ENCODE results near the gene MYMK. TPM values are rescaled to one million over a fixed set of nuclear protein-coding genes. Genes with fewer than 3 reads are reported as not detected.
A peak's percentile ranks its signal among the peaks of the same experiment; 100 is the strongest.

The MYMK gene
- total and polyA plus RNA-seq, 2 experiments from 2014 or later: not detected

- no peaks in the 10 kb centered on the region; the same call in 2 of the 3 replicates for H3K36me3 Mint-ChIP-seq (ENCODE audit: low read depth)
- no peak overlapping the region for H3K4me2 ChIP-seq
- H3K27me3 ChIP-seq (ENCODE audit: insufficient read depth): no peaks in the 10 kb centered on the region
- no peaks in the 10 kb centered on the region for H3K4me1 ChIP-seq (ENCODE audit: insufficient read depth)
- no peak overlapping the region for H3K4me3 ChIP-seq
- H3K79me2 ChIP-seq (replicated peaks; ENCODE audit: insufficient read depth): no peaks in the 10 kb centered on the region
- no peaks in the 10 kb centered on the region for H4K20me1 ChIP-seq (replicated peaks; ENCODE audit: insufficient read depth)
- peaks cover 10% of the 10 kb centered on the region for H3K4me1 Mint-ChIP-seq
- no peak for DNase-seq (ENCODE audit: low spot score)
- H3K36me3 ChIP-seq (ENCODE audit: insufficient read depth): no peaks in the 10 kb centered on the region
- no peak overlapping the region for H2AFZ ChIP-seq
- H3K27ac ChIP-seq (ENCODE audit: low read depth): no peak overlapping the region
- H3K27me3 Mint-ChIP-seq (ENCODE audit: insufficient read depth, low read depth, poor library complexity): peaks cover 6% of the 10 kb centered on the region
- ATAC-seq: no peak
- H3K9me2 ChIP-seq (ENCODE audit: insufficient read depth): no peaks in the 10 kb centered on the region
- no peak for TF ChIP-seq ZNF331 (CRISPR knock-in tag; IDR thresholded peaks at IDR 0.05; ENCODE audit: low read depth)
- TF ChIP-seq STAT1 (IDR thresholded peaks at IDR 0.05; ENCODE audit: unreplicated experiment): no peak
- no peak for TF ChIP-seq CREB1 (CRISPR knock-in tag; IDR thresholded peaks at IDR 0.05; ENCODE audit: low read depth)
- TF ChIP-seq POLR2AphosphoS5 (IDR thresholded peaks at IDR 0.05; ENCODE audit: low read depth): no peak
- TF ChIP-seq EZH2 (IDR thresholded peaks at IDR 0.05; ENCODE audit: low read depth, unreplicated experiment): no peak
- no peaks in the 10 kb centered on the region for H3K9me3 Mint-ChIP-seq
- no peak overlapping the region for H3K27ac Mint-ChIP-seq
- H3K4me3 Mint-ChIP-seq: no peak overlapping the region
- no peaks in the 10 kb centered on the region for H3F3A ChIP-seq (replicated peaks; ENCODE audit: low read depth)
These were observed 46.7 kb upstream of the MYMK start for GRCh38 chr9:133571391-133571890.

GRCh38 chr9:133570691-133571080, 45.9 kb upstream of the MYMK start:
- DNase-seq (ENCODE audit: low spot score) (no peak), ATAC-seq (no peak)
- Mint-ChIP-seq H3K36me3 (ENCODE audit: low read depth) (no peaks in the 10 kb centered on the region; the same call in 2 of the 3 replicates), H3K27ac (no peak overlapping the region), H3K4me1 (peaks cover 8% of the 10 kb centered on the region), H3K4me3 (no peak overlapping the region), H3K9me3 (no peaks in the 10 kb centered on the region), H3K27me3 (ENCODE audit: insufficient read depth, low read depth, poor library complexity) (peaks cover 3% of the 10 kb centered on the region)
- no peaks in the 10 kb centered on the region for H3K79me2 ChIP-seq (replicated peaks; ENCODE audit: insufficient read depth)
- no peaks in the 10 kb centered on the region for H3F3A ChIP-seq (replicated peaks; ENCODE audit: low read depth)
- no peak overlapping the region for H3K27ac ChIP-seq (ENCODE audit: low read depth)
- no peak overlapping the region for H3K4me2 ChIP-seq
- no peaks in the 10 kb centered on the region for H3K36me3 ChIP-seq (ENCODE audit: insufficient read depth)
- no peaks in the 10 kb centered on the region for H4K20me1 ChIP-seq (replicated peaks; ENCODE audit: insufficient read depth)
- H3K27me3 ChIP-seq (ENCODE audit: insufficient read depth): no peaks in the 10 kb centered on the region
- H2AFZ ChIP-seq: peak overlapping the region; percentile 59; the same call in 1 of the 2 replicates
- no peaks in the 10 kb centered on the region for H3K9me2 ChIP-seq (ENCODE audit: insufficient read depth)
- H3K4me3 ChIP-seq: no peak overlapping the region
- H3K4me1 ChIP-seq (ENCODE audit: insufficient read depth): no peaks in the 10 kb centered on the region
- TF ChIP-seq JUNB (IDR thresholded peaks at IDR 0.05; ENCODE audit: unreplicated experiment) (no peak), EZH2phosphoT487 (IDR thresholded peaks at IDR 0.05; ENCODE audit: unreplicated experiment) (no peak), ZNF462 (CRISPR knock-in tag; IDR thresholded peaks at IDR 0.05) (no peak), ETS1 (IDR thresholded peaks at IDR 0.05) (no peak), REST (IDR thresholded peaks at IDR 0.05; ENCODE audit: unreplicated experiment) (no peak), CREB1 (CRISPR knock-in tag; IDR thresholded peaks at IDR 0.05; ENCODE audit: low read depth) (no peak), ZNF114 (CRISPR knock-in tag; IDR thresholded peaks at IDR 0.05) (no peak)

Measured in GM23338 (cell line).